Activated CD4-positive, alpha-beta T cell treated with anti-CD3 and anti-CD28 coated beads, Interleukin-10, Interleukin-2, amounts not matched to agents 100 ng/mL and 50 ng/mL, durations not matched to agents 16 hours and 8 hours (primary cell): ENCODE results near the gene SNRNP35.
"Not testable (repeated sequence)": the region's sequence is repeated elsewhere in the genome, so short reads cannot be mapped to it uniquely, and the experiment has no call there.

ENCODE experiments used
- DNase-seq: peaks from one replicate; pipeline ENCODE4 v3.0.0-alpha.2; 2020

The SNRNP35 gene

DNA sequence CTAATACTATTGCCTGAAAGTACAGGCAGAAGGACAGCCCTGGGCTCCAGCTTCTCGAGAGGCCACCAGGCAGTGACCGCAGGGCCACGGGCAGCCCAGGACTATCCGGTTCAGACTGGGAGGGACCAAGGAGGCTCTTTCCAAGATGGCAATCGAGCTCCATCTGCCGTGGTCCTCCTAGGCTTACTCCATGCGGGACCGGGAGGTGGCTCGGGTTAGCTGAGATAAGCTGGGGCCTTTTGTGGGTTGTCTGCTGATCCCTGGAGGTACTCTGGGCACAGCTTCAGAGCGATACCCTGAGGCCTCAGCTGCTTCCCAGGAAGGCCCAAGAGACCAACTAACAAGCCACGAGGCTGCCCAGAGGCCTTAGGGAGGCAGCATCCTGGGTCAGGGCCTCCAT, 33.1 kb downstream of the SNRNP35 start:
- no peak for DNase-seq

DNA sequence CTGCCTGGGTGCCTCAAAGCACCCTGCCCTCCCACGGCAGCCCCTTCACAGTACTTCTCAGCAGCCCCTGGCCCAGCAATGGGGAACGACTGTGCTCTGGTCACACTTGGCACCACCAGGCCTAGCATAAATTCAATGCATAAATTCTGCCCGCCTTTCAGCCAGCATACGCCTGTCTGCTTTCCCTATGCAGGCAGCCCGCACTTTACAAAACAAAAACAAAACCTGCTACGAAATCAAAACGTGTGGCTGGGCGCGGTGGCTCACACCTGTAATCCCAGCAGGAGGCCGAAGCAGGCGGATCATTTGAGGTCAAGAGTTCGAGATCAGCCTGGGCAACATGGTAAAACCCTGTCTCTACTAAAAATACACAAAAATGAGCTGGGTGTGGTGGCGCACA, 33.5 kb downstream of the SNRNP35 start:
- no peak for DNase-seq

DNA sequence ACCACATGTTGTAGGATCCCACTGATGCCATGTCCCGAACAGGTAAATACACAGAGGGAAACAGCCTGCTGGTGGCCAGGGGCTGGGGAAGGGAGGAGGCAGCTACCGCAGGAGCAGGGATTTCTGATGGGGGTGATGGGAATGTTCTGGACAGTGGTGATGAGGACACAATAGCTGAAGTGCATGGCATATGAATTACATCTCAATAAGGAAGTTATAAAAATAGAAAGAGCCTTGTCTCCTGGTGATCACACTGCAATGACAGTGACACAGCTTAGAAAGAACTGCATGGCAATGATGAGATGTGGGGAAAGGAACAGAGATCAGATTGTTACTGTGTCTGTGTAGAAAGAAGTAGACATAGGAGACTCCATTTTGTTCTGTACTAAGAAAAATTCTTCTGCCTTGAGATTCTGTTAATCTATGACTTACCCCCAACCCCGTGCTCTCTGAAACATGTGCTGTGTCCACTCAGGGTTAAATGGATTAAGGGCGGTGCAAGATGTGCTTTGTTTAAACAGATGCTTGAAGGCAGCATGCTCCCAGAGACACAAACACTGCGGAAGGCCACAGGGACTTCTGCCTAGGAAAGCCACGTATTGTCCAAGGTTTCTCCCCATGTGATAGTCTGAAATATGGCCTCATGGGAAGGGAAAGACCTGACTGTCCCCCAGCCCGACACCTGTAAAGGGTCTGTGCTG, 34.5 kb downstream of the SNRNP35 start:
- not testable (repeated sequence) for DNase-seq

GRCh38 chr12:123494124-123494851, 36.3 kb downstream of the SNRNP35 start:
- DNase-seq = no peak

- no peak for DNase-seq
Measured at GRCh38 chr12:123497065-123497464, 39.1 kb downstream of the SNRNP35 start.

DNA sequence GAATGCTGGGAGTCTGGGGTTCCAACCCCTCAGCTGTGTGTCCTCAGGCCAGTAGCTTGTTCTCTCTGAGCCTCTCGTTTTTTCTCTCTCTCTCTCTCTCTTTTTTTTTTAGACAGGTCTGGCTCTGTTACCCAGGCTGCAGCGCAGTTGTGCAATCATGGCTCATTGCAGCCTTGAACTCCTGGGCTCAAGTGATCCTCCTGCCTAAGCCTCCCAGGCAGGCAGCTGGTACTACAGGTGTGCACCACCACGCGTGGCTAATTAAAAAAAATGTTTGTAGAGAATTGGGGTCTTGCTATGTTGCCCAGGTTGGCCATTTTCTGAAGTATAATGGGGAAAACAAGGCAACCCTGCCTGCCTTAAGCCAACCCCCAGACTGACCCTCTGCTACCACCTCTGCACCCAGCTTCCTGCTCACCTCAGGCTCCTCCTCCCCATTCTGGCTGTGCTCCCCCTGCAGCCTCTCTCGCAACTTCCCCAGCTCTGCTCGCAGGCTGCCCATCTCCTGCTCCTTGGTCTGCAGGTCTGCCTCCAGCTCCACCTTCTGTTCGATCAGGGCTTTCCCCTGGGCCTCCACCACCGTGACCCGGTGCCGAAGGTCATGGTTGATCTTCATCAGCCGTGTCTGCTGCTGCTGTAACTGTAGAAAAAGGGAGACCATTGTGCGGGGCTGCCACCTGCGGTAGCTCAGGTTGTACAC, 40.3 kb downstream of the SNRNP35 start:
- no peak for DNase-seq

DNA sequence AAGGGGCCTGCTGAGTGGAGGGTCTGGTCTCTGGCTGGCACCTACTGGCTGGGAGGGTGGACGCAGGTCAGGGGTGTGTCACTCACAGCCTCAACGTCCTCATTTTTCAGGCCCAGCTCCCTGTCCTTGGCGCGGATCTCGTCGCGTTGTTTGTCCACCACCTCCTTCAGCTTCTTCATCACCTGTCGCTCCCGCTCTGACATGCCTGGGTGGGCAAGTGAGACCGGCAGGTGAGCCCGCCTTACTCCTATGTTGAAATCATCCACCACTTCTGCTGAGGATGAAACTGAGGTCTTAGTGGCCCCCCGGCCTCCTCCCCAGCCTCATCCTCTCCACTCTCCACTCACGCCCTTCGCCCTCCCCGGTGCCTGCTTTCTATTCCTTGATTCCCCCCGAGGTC, 41.4 kb downstream of the SNRNP35 start:
- no peak for DNase-seq

DNA sequence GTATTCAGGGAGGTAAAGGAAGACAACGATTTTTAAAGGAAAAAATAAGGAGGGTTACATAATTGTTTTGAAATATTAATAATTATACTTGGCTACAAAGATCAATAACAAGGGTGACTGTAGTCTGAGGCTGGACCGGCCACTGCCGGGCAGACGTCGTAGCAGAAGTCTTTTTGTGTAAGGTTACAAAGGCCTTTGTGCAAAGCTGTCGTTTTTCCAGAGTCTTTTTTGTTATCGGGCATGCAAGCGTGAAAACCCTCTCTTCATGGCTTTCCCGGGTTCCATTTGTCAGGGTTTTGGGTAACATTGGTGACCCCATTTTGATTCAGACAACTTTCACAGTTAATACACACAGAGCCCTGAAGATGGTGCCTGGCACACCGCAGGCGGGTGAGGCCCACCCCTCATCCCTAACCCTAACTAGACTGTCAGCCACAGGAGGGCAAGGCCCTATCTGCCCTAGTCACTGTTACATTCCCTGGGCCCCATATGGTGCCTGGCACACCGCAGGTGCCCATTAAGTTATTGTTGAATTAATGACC, 44.3 kb downstream of the SNRNP35 start:
- DNase-seq = no peak

DNA sequence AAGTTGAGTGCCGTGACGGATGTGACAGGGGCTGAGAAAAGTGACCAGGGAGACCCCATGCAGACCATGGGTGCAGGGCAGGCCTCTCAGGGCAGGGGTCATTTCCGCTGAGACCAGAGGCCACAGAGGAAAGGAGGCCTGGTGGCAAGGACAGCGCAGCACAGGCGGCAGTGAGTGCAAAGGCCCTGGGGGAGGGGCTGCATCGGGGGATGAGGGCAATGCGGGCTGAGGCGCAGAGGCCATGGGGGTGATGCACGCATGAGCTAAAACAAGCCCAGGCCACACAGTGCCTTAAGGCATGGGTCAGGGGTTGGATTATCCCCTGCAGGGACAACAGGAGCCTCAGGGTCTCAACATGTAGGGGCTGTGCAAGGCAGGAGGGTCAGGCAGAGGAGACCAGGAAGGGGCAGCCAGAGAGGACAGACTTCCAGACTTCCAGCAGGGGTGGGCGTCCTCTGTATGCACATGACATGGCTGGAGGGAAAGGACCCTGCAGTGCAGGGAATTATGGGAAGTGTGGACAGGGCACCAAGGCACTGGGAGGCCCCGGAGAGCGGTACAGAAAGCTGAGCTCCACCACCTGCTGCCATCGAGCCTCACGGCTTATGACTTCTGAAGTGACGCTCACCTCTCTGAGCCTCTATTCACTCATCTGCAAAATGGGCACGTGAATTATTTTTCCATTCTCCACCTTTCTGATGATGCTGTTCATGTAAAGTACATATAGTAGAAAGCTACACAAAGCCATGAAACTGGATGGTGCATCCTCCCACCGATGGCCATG, 48.3 kb downstream of the SNRNP35 start:
- no peak for DNase-seq

DNA sequence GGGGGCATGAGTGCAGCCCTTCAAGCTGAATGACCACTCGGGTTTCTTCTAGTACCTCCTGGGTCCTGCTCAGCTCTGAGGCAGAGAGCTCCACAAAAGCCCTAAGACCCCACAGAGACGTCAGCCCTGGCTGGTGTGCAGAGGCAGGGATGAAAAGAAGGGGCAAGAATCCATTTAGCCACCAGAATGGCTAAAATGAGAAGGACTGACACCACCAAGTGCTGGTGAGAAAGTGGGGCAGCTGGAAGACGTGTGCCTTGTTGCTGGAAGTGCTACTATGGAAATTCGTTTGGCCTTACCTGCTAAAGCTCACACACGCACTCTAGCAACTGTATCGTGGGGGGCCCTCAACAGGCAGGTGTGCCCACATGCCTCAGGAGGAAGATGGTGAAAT, 48.9 kb downstream of the SNRNP35 start:
- no peak for DNase-seq

- no peak for DNase-seq
Measured at GRCh38 chr12:123512838-123513665, 55.1 kb downstream of the SNRNP35 start.

GRCh38 chr12:123513805-123514204, 55.9 kb downstream of the SNRNP35 start:
- no peak for DNase-seq

- DNase-seq = not testable (repeated sequence)
Measured at GRCh38 chr12:123514582-123515221, 56.8 kb downstream of the SNRNP35 start.

- no peak for DNase-seq
Measured at GRCh38 chr12:123516216-123516780, 58.4 kb downstream of the SNRNP35 start.
